Thymus (tissue), 11 donors: Measurements from ENCODE around the gene RNF113A. TPM values are rescaled to one million over a fixed set of nuclear protein-coding genes. Genes with fewer than 3 reads are reported as not detected.
A peak's percentile ranks its signal among the peaks of the same experiment; 100 is the strongest.
"Not testable (repeated sequence)": the region's sequence is repeated elsewhere in the genome, so short reads cannot be mapped to it uniquely, and the experiment has no call there.

Experiments
- DNase-seq, 9 donors: peaks; one replicate each; pipeline ENCODE4 v3.0.0-alpha.2; 2013; ENCODE audit warnings: low spot score in 9 of 9, low read depth in 6 of 9, missing footprints in 1 of 9
- H3K27ac ChIP-seq, 2 donors: one replicate each; pipeline ENCODE4 v1.5.1; 2013; ENCODE audit warnings: control low read depth in 1 of 2, low read depth in 1 of 2, low read length in 1 of 2, mild to moderate bottlenecking in 1 of 2, moderate library complexity in 1 of 2
- H3K27me3 ChIP-seq, 2 donors: one replicate each; pipeline ENCODE4 v1.5.1; 2013; ENCODE audit warnings: low read length in 1 of 2; ENCODE audit not compliant: control insufficient read depth in 2 of 2, insufficient read depth in 1 of 2
- H3K36me3 ChIP-seq, 2 donors: one replicate each; pipeline ENCODE4 v1.5.1; 2013; ENCODE audit warnings: low read length in 1 of 2, mild to moderate bottlenecking in 1 of 2, moderate library complexity in 1 of 2; ENCODE audit not compliant: control insufficient read depth in 2 of 2, insufficient read depth in 2 of 2
- H3K4me1 ChIP-seq, 2 donors: one replicate each; pipeline ENCODE4 v1.5.1; 2013; ENCODE audit warnings: low read length in 2 of 2; ENCODE audit not compliant: control insufficient read depth in 2 of 2, insufficient read depth in 2 of 2
- H3K4me3 ChIP-seq, 2 donors: one replicate each; pipeline ENCODE4 v1.5.1; 2013; ENCODE audit warnings: low read length in 2 of 2, control low read depth in 1 of 2, mild to moderate bottlenecking in 1 of 2
- H3K9me3 ChIP-seq, 2 donors: one replicate each; pipeline ENCODE4 v1.5.1; 2013; ENCODE audit warnings: low read length in 1 of 2, mild to moderate bottlenecking in 1 of 2; ENCODE audit not compliant: control insufficient read depth in 2 of 2, insufficient read depth in 1 of 2
- WGBS: extraction: QIAGEN DNeasy Blood & Tissue Kit; methylation state at CpG from one replicate; pipeline ENCODE4 v1.1.7; 2013; 5-methylcytosine and 5-hydroxymethylcytosine counted together
- polyA plus RNA-seq: library from polyadenylated mRNA; stranded (reverse); fragments of 200-250 nt; gene quantifications from one replicate; pipeline ENCODE4 v1.2.3, GENCODE V29; 2013
- total RNA-seq: library from RNA; stranded (reverse); fragments of 120-200 nt; gene quantifications from one replicate; pipeline ENCODE4 v1.2.4, GENCODE V29; 2013
- donor health status: healthy.

The RNF113A gene
- total and polyA plus RNA-seq, 2 donors: 28.6 to 34.3 TPM

GRCh38 chrX:119891961-119892692 lies 20.6 kb upstream of the RNF113A start:
- 93% methylated on average over 16 of the region's 16 CpGs for WGBS

DNA sequence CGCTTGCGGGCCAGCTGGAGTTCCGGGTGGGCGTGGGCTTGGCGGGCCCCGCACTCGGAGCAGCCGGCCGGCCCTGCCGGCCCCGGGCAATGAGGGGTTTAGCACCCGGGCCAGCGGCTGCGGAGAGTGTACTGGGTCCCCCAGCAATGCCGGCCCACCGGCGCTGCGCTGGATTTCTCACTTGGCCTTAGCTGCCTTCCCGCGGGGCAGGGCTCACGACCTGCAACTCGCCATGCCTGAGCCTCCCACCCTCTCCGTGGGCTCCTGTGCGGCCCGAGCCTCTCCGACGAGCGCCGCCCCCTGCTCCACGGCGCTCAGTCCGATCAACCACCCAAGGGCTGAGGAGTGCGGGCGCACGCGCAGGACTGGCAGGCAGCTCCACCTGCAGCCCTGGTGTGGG lies 19.1 kb upstream of the RNF113A start:
- not testable (repeated sequence) for H3K9me3 ChIP-seq, H3K27ac ChIP-seq, DNase-seq, H3K4me1 ChIP-seq, H3K4me3 ChIP-seq, H3K36me3 ChIP-seq
- peaks cover 0 to 20% of the 10 kb centered on the region in 2 donors for H3K27me3 ChIP-seq
- WGBS: 90% methylated on average over 29 of the region's 36 CpGs

More at GRCh38 chrX:119891961-119892692, 20.6 kb upstream of the RNF113A start:
- H3K9me3 ChIP-seq, H3K4me3 ChIP-seq, H3K36me3 ChIP-seq, H3K4me1 ChIP-seq, DNase-seq, H3K27ac ChIP-seq: not testable (repeated sequence)
- H3K27me3 ChIP-seq: peaks cover 0 to 20% of the 10 kb centered on the region in 2 donors

GRCh38 chrX:119887721-119888425 lies 16.3 kb upstream of the RNF113A start:
- no peak overlapping the region for H3K27ac ChIP-seq
- H3K4me3 ChIP-seq: no peak overlapping the region
- H3K9me3 ChIP-seq: peaks cover 0 to 3% of the 10 kb centered on the region in 2 donors
- H3K4me1 ChIP-seq: no peaks in the 10 kb centered on the region
- peaks cover 0 to 20% of the 10 kb centered on the region in 2 donors for H3K27me3 ChIP-seq
- peak in 4 of 9 donors; percentile 3 to 53 (median 32) for DNase-seq
- H3K36me3 ChIP-seq: no peaks in the 10 kb centered on the region
- WGBS: 13% methylated on average over 40 of the region's 40 CpGs

DNA sequence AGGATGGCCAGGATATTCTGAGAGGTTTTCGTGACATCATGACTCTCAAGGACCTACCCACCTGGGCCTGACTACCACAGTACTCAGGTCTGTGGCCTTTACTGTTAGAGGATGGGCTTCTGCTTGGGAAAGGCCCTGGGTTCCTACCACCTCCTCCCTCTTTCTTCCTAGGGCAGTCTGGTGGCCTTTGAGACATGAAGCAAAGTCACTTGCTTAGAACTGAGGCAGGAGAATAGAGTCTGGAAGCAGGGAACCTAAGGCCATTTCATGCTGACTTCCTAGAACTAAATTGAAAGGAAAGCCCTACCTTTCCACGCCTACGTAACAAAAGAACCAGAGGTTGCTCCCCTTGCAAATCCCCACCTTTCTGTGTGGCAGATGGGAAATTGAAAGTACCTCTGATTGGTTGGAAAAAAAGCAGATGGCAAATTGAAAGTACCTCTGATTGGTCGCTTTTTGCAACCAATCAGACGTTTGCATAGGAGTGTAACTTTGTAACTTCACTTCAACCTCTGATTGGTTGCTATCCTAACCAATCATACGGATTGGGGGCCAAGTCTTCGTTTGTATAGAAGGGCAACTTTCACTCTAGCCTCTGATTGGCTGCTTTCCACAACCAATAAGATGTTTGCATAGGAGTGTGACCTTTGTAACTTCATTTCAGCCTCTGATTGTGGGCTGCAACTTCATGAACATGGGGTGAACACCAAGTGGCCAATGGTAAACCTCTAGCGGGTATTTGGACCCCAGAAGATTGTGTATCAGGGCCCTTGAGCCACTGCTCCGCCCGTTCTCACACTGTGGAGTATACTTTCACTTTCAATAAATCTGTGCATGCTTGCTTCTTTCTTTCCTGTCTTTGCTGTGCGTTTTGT lies 14.3 kb upstream of the RNF113A start:
- Histone ChIP-seq H3K4me1 (no peaks in the 10 kb centered on the region), H3K36me3 (no peaks in the 10 kb centered on the region), H3K27me3 (peaks cover 0 to 20% of the 10 kb centered on the region in 2 donors), H3K9me3 (peaks cover 0 to 3% of the 10 kb centered on the region in 2 donors), H3K4me3 (no peak overlapping the region), H3K27ac (no peak overlapping the region)
- 92% methylated on average over 11 of the region's 11 CpGs for WGBS
- no peak for DNase-seq

GRCh38 chrX:119880552-119881437 lies 9.3 kb upstream of the RNF113A start:
- peaks cover 0 to 9% of the 10 kb centered on the region in 2 donors for H3K4me1 ChIP-seq
- no peak overlapping the region for H3K27ac ChIP-seq
- H3K4me3 ChIP-seq: no peak overlapping the region
- 85% methylated on average over 11 of the region's 11 CpGs for WGBS
- H3K27me3 ChIP-seq: no peaks in the 10 kb centered on the region
- peaks cover 0 to 4% of the 10 kb centered on the region in 2 donors for H3K36me3 ChIP-seq
- peak in 6 of 9 donors; percentile 11 to 72 (median 38) for DNase-seq
- no peaks in the 10 kb centered on the region for H3K9me3 ChIP-seq

- DNase-seq: no peak
- peaks cover 0 to 5% of the 10 kb centered on the region in 2 donors for H3K36me3 ChIP-seq
- H3K4me1 ChIP-seq: peaks cover 0 to 9% of the 10 kb centered on the region in 2 donors
- no peaks in the 10 kb centered on the region for H3K27me3 ChIP-seq
- WGBS: 90% methylated on average over 5 of the region's 5 CpGs
- no peak overlapping the region for H3K27ac ChIP-seq
- H3K4me3 ChIP-seq: no peak overlapping the region
- H3K9me3 ChIP-seq: no peaks in the 10 kb centered on the region
Observed at GRCh38 chrX:119880076-119880475, 8.5 kb upstream of the RNF113A start.

GRCh38 chrX:119878740-119879139 lies 7.2 kb upstream of the RNF113A start:
- peaks cover 0 to 5% of the 10 kb centered on the region in 2 donors for H3K36me3 ChIP-seq
- H3K27ac ChIP-seq: no peak overlapping the region
- no peak overlapping the region for H3K4me3 ChIP-seq
- WGBS: 14% methylated on average over 2 of the region's 2 CpGs
- DNase-seq: peak in 1 of 9 donors; percentile 8
- H3K4me1 ChIP-seq: peaks cover 0 to 9% of the 10 kb centered on the region in 2 donors
- no peaks in the 10 kb centered on the region for H3K27me3 ChIP-seq
- H3K9me3 ChIP-seq: no peaks in the 10 kb centered on the region

GRCh38 chrX:119871245-119871598 lies 311 bp downstream of the RNF113A start:
- WGBS: under 1% methylated on average over 26 of the region's 26 CpGs
- peak overlapping the region; percentile 74 to 78 for H3K4me3 ChIP-seq
- H3K4me1 ChIP-seq: peaks cover 3 to 4% of the 10 kb centered on the region in 2 donors
- peaks cover 0 to 5% of the 10 kb centered on the region in 2 donors for H3K36me3 ChIP-seq
- no peaks in the 10 kb centered on the region for H3K27me3 ChIP-seq
- peak in 3 of 9 donors; percentile 31 to 36 (median 35) for DNase-seq
- peak overlapping the region; percentile 97 to 98 for H3K27ac ChIP-seq
- peaks cover 0 to 2% of the 10 kb centered on the region in 2 donors for H3K9me3 ChIP-seq
